Right kidney (tissue), 9 donors: Measurements from ENCODE around the gene DYNC2I2.
"Not testable (repeated sequence)": the region's sequence is repeated elsewhere in the genome, so short reads cannot be mapped to it uniquely, and the experiment has no call there.

Experiments used
- DNase-seq: peaks from one replicate; pipeline ENCODE4 v3.0.0-alpha.2; 2016
- long read RNA-seq, 8 donors: transcript quantifications; one replicate each; lab custom pipeline, GENCODE V29; 2026

The DYNC2I2 gene
- long read RNA-seq, donor 1, transcript WDR34-201 (9 exons, 1,755 nt): major isoform, 40 of 72 reads
- long read RNA-seq, donor 1, partial matches to known transcripts: 31 of 72 reads
- long read RNA-seq, donor 1, other reads (novel, unspliced or antisense): 0 of 72 reads
- long read RNA-seq, donor 2, transcript WDR34-201 (9 exons, 1,755 nt): major isoform, 30 of 47 reads
- long read RNA-seq, donor 2, partial matches to known transcripts: 17 of 47 reads
- long read RNA-seq, donor 2, other reads (novel, unspliced or antisense): 0 of 47 reads
- long read RNA-seq, donor 3, transcript WDR34-201 (9 exons, 1,755 nt): major isoform, 12 of 21 reads
- long read RNA-seq, donor 3, partial matches to known transcripts: 8 of 21 reads
- long read RNA-seq, donor 3, other reads (novel, unspliced or antisense): 0 of 21 reads
- long read RNA-seq, donor 4, transcript WDR34-201 (9 exons, 1,755 nt): major isoform, 19 of 43 reads
- long read RNA-seq, donor 4, partial matches to known transcripts: 23 of 43 reads
- long read RNA-seq, donor 4, other reads (novel, unspliced or antisense): 0 of 43 reads
- long read RNA-seq, donor 5, transcript WDR34-201 (9 exons, 1,755 nt): major isoform, 30 of 51 reads
- long read RNA-seq, donor 5, partial matches to known transcripts: 21 of 51 reads
- long read RNA-seq, donor 5, other reads (novel, unspliced or antisense): 0 of 51 reads
- long read RNA-seq, donor 6, transcript WDR34-201 (9 exons, 1,755 nt): major isoform, 18 of 44 reads
- long read RNA-seq, donor 6, partial matches to known transcripts: 25 of 44 reads
- long read RNA-seq, donor 6, other reads (novel, unspliced or antisense): 0 of 44 reads
- long read RNA-seq, donor 7, transcript WDR34-201 (9 exons, 1,755 nt): major isoform, 47 of 1,721 reads
- long read RNA-seq, donor 7, partial matches to known transcripts: 1,320 of 1,721 reads
- long read RNA-seq, donor 7, other reads (novel, unspliced or antisense): 353 of 1,721 reads
- long read RNA-seq, donor 8, transcript WDR34-201 (9 exons, 1,755 nt): major isoform, 25 of 1,025 reads
- long read RNA-seq, donor 8, partial matches to known transcripts: 995 of 1,025 reads
- long read RNA-seq, donor 8, other reads (novel, unspliced or antisense): 5 of 1,025 reads

- DNase-seq: peak; percentile 100
Observed at GRCh38 chr9:128656416-128657343, at the start of gene DYNC2I2. DYNC2I2 (minus strand) TSS chr9:128656847; CDS start chr9:128656726, 121 bp downstream.

GRCh38 chr9:128706045-128706444 lies 49.4 kb upstream of the DYNC2I2 start:
- no peak for DNase-seq

GRCh38 chr9:128705051-128705965 lies 48.7 kb upstream of the DYNC2I2 start:
- no peak for DNase-seq

GRCh38 chr9:128704356-128704670 lies 47.7 kb upstream of the DYNC2I2 start:
- no peak for DNase-seq

GRCh38 chr9:128703616-128704355 lies 47.1 kb upstream of the DYNC2I2 start:
- DNase-seq: no peak

- peak; percentile 61 for DNase-seq
Observed at GRCh38 chr9:128702949-128703615, 46.4 kb upstream of the DYNC2I2 start.

- DNase-seq: peak; percentile 98
Observed at GRCh38 chr9:128702445-128702948, 45.9 kb upstream of the DYNC2I2 start, which contains the start of gene PKN3. PKN3 (plus strand) TSS chr9:128702503; CDS start chr9:128702916, 413 bp downstream.

GRCh38 chr9:128701227-128701854 lies 44.7 kb upstream of the DYNC2I2 start:
- DNase-seq: no peak

GRCh38 chr9:128699096-128699795 lies 42.6 kb upstream of the DYNC2I2 start:
- DNase-seq: not testable (repeated sequence)

- no peak for DNase-seq
Observed at GRCh38 chr9:128696923-128697707, 40.5 kb upstream of the DYNC2I2 start.

GRCh38 chr9:128694344-128694743 lies 37.7 kb upstream of the DYNC2I2 start:
- no peak for DNase-seq

GRCh38 chr9:128693738-128694137 lies 37.1 kb upstream of the DYNC2I2 start:
- DNase-seq: not testable (repeated sequence)

GRCh38 chr9:128690684-128691034 lies 34.0 kb upstream of the DYNC2I2 start:
- DNase-seq: no peak

GRCh38 chr9:128689820-128690683 lies 33.4 kb upstream of the DYNC2I2 start:
- DNase-seq: peak; percentile 41

- peak; percentile 22 for DNase-seq
Observed at GRCh38 chr9:128689293-128689774, 32.7 kb upstream of the DYNC2I2 start.
